ENCODE measurements around the gene KAT6B.

Gene KAT6B

GRCh38 chr10:74921744-74922143 lies 95.3 kb downstream of the KAT6B start:
- no peak for DNase-seq (ENCODE audit: low read depth in 2 of 2)

GRCh38 chr10:74922921-74923320 lies 96.5 kb downstream of the KAT6B start:
- DNase-seq (ENCODE audit: low read depth in 2 of 2) = no peak

GRCh38 chr10:74923556-74923955 lies 97.2 kb downstream of the KAT6B start:
- DNase-seq (ENCODE audit: low read depth in 2 of 2) = no peak

- DNase-seq (ENCODE audit: low read depth in 2 of 2) = no peak
Observed at GRCh38 chr10:74924251-74924963, 98.0 kb downstream of the KAT6B start.

- no peak for DNase-seq (ENCODE audit: low read depth in 2 of 2)
Observed at GRCh38 chr10:74925291-74925690, 98.9 kb downstream of the KAT6B start.

GRCh38 chr10:74925708-74926107 lies 99.3 kb downstream of the KAT6B start:
- no peak for DNase-seq (ENCODE audit: low read depth in 2 of 2)

- no peak for DNase-seq (ENCODE audit: low read depth in 2 of 2)
Observed at GRCh38 chr10:74926791-74927585, 100.6 kb downstream of the KAT6B start.

GRCh38 chr10:74927701-74928100 lies 101.3 kb downstream of the KAT6B start:
- no peak for DNase-seq (ENCODE audit: low read depth in 2 of 2)

GRCh38 chr10:74928742-74929191 lies 102.4 kb downstream of the KAT6B start:
- DNase-seq (ENCODE audit: low read depth in 2 of 2) = no peak

- no peak for DNase-seq (ENCODE audit: low read depth in 2 of 2)
Observed at GRCh38 chr10:74929197-74929596, 102.8 kb downstream of the KAT6B start.

- DNase-seq (ENCODE audit: low read depth in 2 of 2) = no peak
Observed at GRCh38 chr10:74930965-74931364, 104.6 kb downstream of the KAT6B start.

- DNase-seq (ENCODE audit: low read depth in 2 of 2) = no peak
Observed at GRCh38 chr10:74932648-74933047, 106.2 kb downstream of the KAT6B start.

GRCh38 chr10:74934100-74934812 lies 107.9 kb downstream of the KAT6B start:
- no peak for DNase-seq (ENCODE audit: low read depth in 2 of 2)

- DNase-seq (ENCODE audit: low read depth in 2 of 2) = no peak
Observed at GRCh38 chr10:74936577-74937265, 110.3 kb downstream of the KAT6B start.

GRCh38 chr10:74937266-74937856 lies 111.0 kb downstream of the KAT6B start:
- DNase-seq (ENCODE audit: low read depth in 2 of 2) = no peak

- no peak for DNase-seq (ENCODE audit: low read depth in 2 of 2)
Observed at GRCh38 chr10:74944205-74944604, 117.8 kb downstream of the KAT6B start.

GRCh38 chr10:74947781-74948401 lies 121.5 kb downstream of the KAT6B start:
- no peak for DNase-seq (ENCODE audit: low read depth in 2 of 2)

GRCh38 chr10:74949034-74949832 lies 122.8 kb downstream of the KAT6B start:
- no peak for DNase-seq (ENCODE audit: low read depth in 2 of 2)

- DNase-seq (ENCODE audit: low read depth in 2 of 2) = no peak
Observed at GRCh38 chr10:74949843-74950765, 123.7 kb downstream of the KAT6B start.

All from stimulated activated CD4-positive, alpha-beta T cell treated with anti-CD3 and anti-CD28 coated beads, Interleukin-1b, Interleukin-23, amount 100 ng/mL, for 4 hours (primary cell).